Skeletal muscle cell (primary cell): ENCODE results near the gene NOP10.

Experiments used
- DNase-seq: peaks from one replicate; pipeline ENCODE4 v3.0.0-alpha.2; 2010; ENCODE audit warnings: low read depth
- H3K4me3 ChIP-seq: 2 replicates; pipeline ENCODE4 v1.5.1; 2011; ENCODE audit warnings: low read depth, mild to moderate bottlenecking, control low read depth, low read length, moderate library complexity

Gene NOP10

GRCh38 chr15:34336231-34336990 lies 6.5 kb downstream of the NOP10 start:
- no peak for DNase-seq
- H3K4me3 ChIP-seq, result peak overlapping the region; percentile 88

DNA sequence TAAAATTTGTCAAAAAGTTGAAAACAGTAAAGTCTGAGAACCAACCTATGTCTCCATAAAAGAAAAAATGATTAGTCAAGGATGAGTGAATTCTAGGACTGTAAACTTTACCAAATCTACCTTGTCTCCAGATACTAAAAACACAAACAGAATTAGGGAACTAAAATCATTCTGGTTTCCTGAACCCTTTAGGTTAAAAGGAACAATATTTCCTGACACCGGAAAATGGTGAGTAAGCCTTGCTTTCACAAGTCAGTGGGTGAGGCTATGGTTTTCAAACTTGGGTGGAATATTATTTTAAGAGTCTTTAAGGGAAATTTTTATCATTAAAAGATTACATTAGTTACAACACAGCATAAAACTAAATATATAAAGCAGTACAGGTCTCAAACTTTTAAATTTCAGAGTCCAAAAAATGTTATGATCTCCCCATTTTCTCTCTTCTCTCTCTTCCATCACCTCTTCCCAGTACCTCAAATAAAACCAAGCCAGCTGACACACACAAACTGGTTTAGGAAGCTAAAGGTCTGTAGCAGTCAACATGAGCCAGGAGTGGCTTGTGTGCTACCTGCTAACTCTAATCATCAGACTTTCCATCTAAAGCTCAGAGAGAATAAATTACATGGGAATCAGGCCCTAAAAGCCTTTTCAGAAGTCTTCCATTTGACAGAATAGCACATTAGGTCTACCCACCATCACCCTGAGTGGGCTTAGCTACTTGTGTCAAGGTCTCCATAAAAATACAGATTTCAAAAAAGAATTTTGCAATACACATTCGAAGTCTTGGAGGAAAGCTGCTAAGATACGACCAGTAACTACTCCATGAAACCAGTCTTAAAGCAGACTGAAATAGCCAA lies 7.5 kb downstream of the NOP10 start:
- no peak overlapping the region for H3K4me3 ChIP-seq
- DNase-seq, result no peak

DNA sequence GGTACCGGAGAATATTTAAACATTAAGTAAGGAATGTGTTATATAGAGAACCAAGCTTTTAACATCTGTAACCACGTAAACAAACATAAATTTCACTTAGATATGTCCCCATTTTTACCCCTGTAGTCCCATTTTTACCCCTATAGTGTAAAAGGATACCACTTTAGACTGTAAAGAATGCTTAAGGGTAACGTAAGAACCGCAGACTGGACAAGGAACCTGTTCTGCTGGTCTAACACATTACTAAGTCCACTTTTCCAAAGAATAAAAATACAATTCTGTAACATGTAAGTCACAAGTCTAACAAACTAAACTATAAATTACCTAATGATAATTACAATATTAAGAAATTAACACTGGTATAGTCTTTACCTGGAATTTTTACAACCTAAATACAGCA lies 8.3 kb downstream of the NOP10 start:
- H3K4me3 ChIP-seq, result no peak overlapping the region
- DNase-seq, result no peak

GRCh38 chr15:34332553-34333120 lies 10.3 kb downstream of the NOP10 start:
- no peak for DNase-seq
- H3K4me3 ChIP-seq, result no peak overlapping the region

DNA sequence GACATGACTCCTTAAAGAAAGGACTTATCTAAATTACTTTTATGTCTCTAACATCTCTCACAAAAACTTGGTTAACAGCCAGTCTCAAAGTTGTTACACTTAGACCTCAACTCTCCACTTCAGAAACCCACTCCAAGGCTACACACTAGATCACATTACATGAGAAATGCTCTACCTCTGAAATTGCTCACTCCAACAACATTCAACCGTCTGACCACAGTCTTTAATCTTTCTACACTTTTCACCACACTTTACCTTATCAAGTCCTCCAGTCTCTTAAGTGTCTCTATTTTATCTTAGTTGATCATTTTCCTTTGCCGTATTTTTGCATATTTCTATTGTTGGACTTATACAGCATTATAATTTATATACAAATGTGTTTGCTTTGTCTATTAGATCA lies 11.1 kb downstream of the NOP10 start:
- no peak for DNase-seq

GRCh38 chr15:34330279-34330678 lies 12.7 kb downstream of the NOP10 start:
- no peak overlapping the region for H3K4me3 ChIP-seq
- no peak for DNase-seq

More for the DNA sequence above, 11.1 kb downstream of the NOP10 start:
- no peak overlapping the region for H3K4me3 ChIP-seq

- DNase-seq, result no peak
- H3K4me3 ChIP-seq, result no peak overlapping the region
These were observed 13.9 kb downstream of the NOP10 start for GRCh38 chr15:34329006-34329405.

DNA sequence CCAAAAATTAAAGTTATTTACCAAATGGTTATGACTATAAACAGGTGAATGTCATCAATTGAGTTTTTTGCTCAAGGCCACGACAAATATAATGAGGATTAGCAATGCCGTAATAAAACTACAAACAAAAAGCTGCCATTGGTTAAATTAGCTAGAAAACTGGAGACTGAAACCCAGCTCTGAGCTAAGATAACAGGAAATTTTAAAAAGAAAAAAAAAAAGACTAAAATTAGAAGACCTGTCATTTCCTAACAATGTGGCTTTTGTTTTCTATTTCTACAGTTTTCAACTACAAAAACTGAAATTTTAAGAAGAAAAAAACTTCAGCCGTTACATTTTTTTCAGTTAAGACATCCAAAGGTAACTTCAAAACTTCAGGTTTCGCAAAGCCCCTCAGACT lies 15.0 kb downstream of the NOP10 start:
- no peak for DNase-seq
- no peak overlapping the region for H3K4me3 ChIP-seq

- no peak for DNase-seq
- no peak overlapping the region for H3K4me3 ChIP-seq
These were observed 17.6 kb downstream of the NOP10 start for GRCh38 chr15:34325368-34325767.

DNA sequence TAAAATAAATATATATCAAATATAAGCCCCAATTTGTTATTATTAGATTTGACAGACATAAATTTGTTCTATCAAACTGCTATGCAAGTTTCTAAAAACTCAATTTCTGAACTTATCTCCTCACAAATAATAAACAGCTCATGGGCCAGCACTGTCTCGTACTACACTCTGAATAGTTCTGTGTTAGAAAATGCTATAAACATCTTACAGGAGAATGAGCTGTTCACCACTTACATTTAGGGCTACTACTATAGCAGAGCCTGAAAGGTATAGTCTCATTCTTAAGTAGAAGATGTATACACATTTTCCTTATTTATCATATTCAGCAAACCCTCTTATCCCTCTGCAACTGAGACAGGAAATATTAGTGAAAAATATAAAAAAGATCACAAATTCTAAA lies 18.0 kb downstream of the NOP10 start:
- no peak for DNase-seq
- no peak overlapping the region for H3K4me3 ChIP-seq

- no peak for DNase-seq
- H3K4me3 ChIP-seq, result no peak overlapping the region
These were observed 19.7 kb downstream of the NOP10 start for GRCh38 chr15:34323217-34323616.

- DNase-seq, result peak; percentile 25
- H3K4me3 ChIP-seq, result peak overlapping the region; percentile 44
These were observed 24.5 kb downstream of the NOP10 start for GRCh38 chr15:34318277-34319079.

DNA sequence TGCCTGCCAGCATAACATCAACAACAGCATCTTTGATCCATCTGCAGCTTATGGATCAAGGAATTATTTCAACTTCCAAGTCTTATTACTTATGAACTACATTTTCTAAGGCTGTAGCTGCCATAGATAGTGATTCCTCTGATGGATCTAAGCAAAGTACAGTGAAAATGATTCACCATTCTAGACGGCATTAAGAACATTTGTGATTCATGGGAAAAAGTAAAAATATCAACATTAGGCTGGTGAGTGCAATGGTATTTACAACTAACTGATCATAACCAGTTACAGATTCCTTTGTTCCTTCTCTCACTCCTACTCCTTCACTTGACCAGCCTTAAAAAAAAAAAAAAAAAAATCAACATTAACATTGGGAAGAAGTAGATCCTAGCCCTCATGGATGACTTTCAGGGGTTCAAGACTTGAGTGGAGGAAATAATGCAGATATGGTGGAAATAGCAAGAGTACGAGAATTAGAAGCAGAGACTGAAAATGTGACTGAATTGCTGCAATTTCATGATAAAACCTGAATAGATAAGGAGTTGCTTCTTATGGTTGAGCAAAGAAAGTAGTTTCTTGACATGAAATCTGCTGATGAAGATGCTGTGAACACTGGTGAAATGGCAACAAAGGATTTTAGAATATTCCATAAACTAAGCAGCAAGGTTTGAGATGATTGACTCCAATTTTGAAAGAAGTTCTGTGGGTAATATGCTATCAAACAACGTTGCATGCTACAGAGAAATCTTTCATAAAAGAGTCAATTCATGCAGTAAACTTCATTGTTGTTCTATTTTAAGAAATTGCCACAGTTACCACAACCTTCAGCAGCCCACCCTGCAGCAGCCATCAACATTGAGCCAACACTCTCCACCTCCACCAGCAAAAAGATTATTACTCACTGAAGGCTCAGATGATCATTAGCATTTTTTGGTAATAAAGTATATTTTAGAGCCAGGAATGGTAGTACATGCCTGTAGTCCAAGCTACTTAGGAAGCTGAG lies 28.1 kb downstream of the NOP10 start:
- no peak overlapping the region for H3K4me3 ChIP-seq
- no peak for DNase-seq

GRCh38 chr15:34311563-34311962 lies 31.4 kb downstream of the NOP10 start:
- H3K4me3 ChIP-seq, result no peak overlapping the region
- DNase-seq, result no peak

DNA sequence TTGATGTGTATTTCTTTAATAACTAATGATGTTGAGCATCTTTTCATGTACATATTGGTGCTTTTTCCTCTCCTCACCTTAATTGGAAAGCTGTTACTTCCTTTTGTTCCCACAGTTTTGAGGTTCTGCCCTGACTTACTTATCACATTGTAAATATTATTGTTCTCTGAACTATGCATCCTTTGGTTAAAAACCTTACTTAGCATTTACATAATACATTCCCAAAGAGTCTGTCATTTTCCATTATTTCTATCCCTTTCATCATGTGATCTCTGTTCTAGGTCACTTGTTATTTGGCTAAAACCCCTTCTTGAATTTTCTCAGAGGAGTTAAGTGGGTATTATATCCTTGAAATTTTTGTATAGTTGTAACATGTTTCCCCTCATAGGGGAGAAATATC lies 38.3 kb downstream of the NOP10 start:
- H3K4me3 ChIP-seq, result no peak overlapping the region
- peak; percentile 13 for DNase-seq

GRCh38 chr15:34301058-34301457 lies 41.9 kb downstream of the NOP10 start:
- no peak for DNase-seq
- H3K4me3 ChIP-seq, result no peak overlapping the region

DNA sequence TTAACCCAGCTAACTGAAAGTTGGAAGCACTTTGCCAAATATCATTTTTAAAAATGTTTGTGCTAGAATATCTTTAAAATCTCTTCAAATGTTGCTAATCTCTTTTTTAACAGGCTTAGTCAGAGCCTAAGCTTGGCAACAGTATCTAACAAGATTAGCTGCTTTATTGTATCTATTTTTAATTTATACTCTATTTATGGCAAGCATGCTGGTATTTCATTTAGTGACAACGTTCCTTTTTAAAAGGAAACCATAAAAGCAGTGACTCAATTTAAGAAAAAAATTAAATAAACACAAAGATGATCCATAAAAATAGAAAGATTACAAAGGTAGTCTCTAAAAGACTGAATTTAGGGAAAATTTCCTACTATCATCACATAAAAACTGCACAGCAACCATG lies 45.9 kb downstream of the NOP10 start:
- no peak for DNase-seq

DNA sequence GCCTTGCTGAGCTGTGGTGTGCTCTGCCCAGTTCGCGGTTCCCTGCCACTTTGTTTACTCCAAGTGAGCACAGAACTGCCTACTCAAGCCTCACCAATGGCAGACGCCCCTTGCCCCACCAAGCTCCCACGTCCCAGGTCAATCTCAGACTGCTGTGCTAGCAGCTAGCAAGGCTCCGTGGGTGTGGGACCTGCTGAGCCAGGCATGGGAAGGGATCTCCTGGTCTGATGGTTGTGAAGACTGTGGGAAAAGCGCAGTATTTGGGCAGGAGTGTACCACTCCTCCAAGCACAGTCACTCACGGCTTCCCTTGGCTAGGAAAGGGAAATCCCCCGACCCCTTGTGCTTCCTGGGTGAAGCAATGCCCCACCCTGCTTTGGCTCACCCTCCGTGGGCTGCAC lies 50.3 kb downstream of the NOP10 start:
- DNase-seq, result no peak
- no peak overlapping the region for H3K4me3 ChIP-seq

More for the DNA sequence above, 45.9 kb downstream of the NOP10 start:
- H3K4me3 ChIP-seq, result no peak overlapping the region
